Urinary bladder (tissue), 4 donors: ENCODE data around the gene BRSK2. TPM values are rescaled to one million over a fixed set of nuclear protein-coding genes. Genes with fewer than 3 reads are reported as not detected.
A peak's percentile ranks its signal among the peaks of the same experiment; 100 is the strongest.

Experiments
- DNase-seq: peaks from one replicate; pipeline ENCODE4 v3.0.0-alpha.2; 2015; ENCODE audit errors: extremely low spot score
- H3K27ac ChIP-seq: one replicate; pipeline ENCODE4 v1.5.1; 2013; ENCODE audit warnings: low read depth, mild to moderate bottlenecking, moderate library complexity
- H3K36me3 ChIP-seq: one replicate; pipeline ENCODE4 v1.6.1; 2013; ENCODE audit warnings: mild to moderate bottlenecking, moderate library complexity; ENCODE audit not compliant: insufficient read depth
- H3K4me1 ChIP-seq: one replicate; pipeline ENCODE4 v1.6.1; 2013; ENCODE audit warnings: mild to moderate bottlenecking, moderate library complexity; ENCODE audit not compliant: insufficient read depth
- H3K4me3 ChIP-seq: one replicate; pipeline ENCODE4 v1.5.1; 2013; ENCODE audit warnings: low read depth, low read length
- WGBS: extraction: QIAGEN DNeasy Blood & Tissue Kit; methylation state at CpG from one replicate; pipeline ENCODE4 v1.1.7; 2013; 5-methylcytosine and 5-hydroxymethylcytosine counted together
- polyA plus RNA-seq: library from polyadenylated mRNA; stranded (reverse); fragments of 200-250 nt; gene quantifications from one replicate; pipeline ENCODE4 v1.2.3, GENCODE V29; 2013
- total RNA-seq: library from RNA; depleted of rRNA; stranded (reverse); fragments of >200 nt; gene quantifications from one replicate; pipeline ENCODE4 v1.2.3, GENCODE V29; 2014
- donor health status: healthy with polysubstance abuse.
- donor health status: healthy.

The BRSK2 gene
- total and polyA plus RNA-seq, 2 donors = 2.6 to 3.0 TPM

DNA sequence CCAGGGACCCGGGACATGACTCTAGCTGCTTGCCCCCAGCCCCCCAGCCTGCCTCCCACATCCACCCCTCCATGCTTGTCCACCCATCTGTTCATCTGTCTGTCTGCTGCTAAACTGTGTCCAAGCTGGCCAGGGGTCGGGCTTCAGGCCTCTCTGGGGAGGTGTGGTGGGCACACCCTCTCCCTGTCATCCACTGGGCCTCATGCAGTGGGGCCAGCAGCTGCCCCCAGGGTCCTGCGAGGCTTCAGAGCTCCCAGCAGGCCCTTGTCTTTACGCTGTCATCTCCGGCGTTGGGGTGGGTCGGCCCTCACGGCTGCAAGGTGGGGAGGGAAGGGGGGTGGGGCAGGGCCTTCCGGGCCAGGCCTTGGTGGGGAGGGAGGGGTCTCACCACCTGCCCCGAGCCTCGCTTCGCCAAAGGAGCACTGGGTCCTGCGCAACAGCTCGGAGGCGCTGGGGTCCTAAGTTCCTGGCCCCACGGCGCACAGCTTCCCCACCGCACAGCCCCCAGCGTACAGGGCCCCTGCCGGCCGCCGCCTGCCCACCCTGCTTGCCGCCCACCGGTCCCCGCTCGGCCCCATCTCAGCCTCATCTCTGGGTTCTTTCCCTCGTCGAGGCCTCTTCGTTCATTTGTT lies 70.1 kb downstream of the BRSK2 start:
- H3K36me3 ChIP-seq = no peaks in the 10 kb centered on the region
- WGBS = 49% methylated on average over 29 of the region's 29 CpGs
- no peaks in the 10 kb centered on the region for H3K4me1 ChIP-seq
- peak overlapping the region; percentile 29 for H3K4me3 ChIP-seq
- DNase-seq = no peak
- H3K27ac ChIP-seq = peak overlapping the region; percentile 95

DNA sequence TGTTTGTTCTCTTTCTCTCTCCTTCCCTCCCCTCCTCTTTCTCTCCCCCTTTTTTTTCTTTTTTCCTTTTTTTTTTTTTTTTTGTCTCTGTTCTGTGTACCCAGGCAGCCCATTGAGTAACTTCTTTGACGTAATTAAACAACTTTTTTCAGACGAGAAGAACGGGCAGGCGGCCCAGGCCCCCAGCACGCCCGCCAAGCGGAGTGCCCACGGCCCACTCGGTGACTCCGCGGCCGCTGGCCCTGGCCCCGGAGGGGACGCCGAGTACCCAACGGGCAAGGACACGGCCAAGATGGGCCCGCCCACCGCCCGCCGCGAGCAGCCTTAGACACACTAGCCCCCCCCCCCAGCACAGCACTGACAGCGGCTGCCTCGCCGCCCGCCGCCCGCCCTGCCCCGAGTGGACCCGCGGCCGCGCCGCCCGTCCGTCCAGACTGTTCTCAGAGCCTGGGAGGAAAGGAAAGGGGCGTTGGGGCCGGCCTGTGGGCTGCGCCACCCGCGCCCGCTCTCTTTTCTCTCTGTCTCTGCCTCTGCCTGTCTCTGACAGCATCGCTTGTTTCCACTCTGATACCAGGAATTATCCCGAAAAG lies 70.8 kb downstream of the BRSK2 start:
- no peak for DNase-seq
- H3K4me3 ChIP-seq = peak overlapping the region; percentile 29
- no peaks in the 10 kb centered on the region for H3K36me3 ChIP-seq
- H3K4me1 ChIP-seq = no peaks in the 10 kb centered on the region
- 58% methylated on average over 44 of the region's 44 CpGs for WGBS
- H3K27ac ChIP-seq = peak overlapping the region; percentile 86

DNA sequence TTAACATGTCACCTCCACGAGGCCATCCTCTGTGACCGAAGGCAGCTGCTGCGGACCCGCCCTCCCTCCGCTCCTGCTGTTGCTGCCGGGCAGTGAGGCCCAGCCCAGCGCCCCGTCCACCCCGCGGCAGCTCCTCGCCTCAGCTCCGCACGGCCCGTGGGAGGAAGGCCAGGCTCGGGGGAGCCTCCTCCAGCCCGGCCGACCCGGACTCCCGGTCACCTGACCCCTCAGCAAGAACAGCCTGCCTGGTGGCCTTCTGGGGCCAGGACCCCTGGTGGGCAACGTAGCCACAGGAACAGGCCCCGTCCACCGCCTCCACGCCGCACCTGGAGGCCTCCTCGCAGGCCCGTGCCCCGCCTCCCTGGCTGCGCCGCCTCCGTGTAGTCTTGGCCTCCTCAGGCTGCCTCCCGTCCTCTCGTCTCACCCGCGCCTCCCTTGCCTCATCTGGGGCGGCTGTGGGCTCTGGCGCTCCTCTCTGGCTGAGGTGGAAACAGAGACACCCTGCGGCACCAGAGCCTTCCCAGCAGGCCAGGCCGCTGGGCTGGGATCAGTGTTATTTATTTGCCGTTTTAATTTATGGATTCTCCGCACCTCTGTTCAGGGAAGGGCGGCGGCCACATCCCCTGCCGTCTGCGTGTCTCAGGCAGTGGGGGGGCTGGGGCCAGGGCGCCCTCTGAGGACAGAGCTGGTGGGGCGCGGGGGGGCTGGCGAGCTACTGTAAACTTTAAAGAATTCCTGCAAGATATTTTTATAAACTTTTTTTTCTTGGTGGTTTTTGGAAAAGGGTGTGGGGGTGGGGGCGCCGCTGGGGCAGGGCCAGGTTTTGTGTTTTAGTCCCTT lies 71.5 kb downstream of the BRSK2 start:
- Histone ChIP-seq H3K4me1 (no peaks in the 10 kb centered on the region), H3K36me3 (no peaks in the 10 kb centered on the region), H3K4me3 (peak overlapping the region; percentile 12), H3K27ac (peak overlapping the region; percentile 86)
- WGBS = 57% methylated on average over 50 of the region's 50 CpGs
- no peak for DNase-seq

DNA sequence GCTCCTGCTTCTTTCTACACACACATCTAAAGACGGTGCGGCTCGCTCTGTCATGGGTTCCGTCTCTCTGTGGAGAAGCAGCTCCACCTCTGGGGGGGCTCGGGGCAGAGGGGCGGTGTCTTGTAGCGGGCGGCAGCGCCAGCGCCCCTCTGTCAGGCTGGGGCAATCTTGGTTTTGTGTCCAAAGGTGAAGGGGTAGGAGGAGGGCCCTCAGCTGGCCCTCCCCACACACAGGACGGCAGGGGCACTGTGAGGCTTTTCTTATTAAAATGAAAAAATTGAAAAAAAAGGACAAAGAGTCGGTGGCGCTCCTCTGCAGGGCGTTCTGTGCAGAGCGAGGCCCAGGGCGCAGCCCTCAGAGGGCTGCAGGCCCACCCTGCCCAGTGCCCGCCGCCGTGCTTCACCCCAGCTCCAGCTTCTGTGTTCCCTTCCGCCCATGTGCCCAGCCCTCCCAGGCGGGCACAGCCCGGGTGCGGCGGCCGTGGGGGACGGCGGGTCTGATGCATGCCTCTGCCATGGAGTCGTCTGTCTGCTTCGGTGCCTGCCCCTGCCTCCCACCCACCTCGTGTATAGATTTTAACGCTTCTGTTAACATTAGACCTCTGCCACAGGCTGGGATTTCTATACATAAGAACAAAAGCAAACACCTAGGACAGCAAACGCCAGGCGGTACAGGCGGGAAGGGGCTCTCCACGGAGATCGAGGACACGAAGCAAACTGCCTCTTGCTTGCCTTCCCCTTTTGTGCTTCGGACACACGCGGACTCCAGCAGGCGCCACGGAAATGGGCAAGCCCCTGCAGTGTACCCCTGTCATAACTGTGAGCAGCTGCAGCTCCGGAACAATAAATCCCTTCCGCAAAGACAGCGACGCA lies 72.3 kb downstream of the BRSK2 start:
- 86% methylated on average over 46 of the region's 46 CpGs for WGBS
- Histone ChIP-seq H3K4me3 (no peak overlapping the region), H3K36me3 (no peaks in the 10 kb centered on the region), H3K27ac (no peak overlapping the region), H3K4me1 (no peaks in the 10 kb centered on the region)
- DNase-seq = no peak

DNA sequence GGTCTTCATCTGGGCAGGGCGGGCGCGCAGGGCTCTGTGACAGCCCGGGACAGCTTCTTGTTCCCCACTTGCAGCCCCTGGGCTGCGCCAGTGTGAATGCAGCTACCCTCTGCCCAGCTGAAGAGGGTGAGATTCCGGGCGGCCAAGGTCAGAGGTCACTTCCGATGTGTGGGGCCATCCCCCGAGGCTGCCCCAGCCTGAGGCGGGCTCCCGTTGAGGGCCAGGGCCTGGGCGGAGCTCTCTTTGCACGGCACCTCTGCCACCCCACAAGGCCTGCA lies 72.9 kb downstream of the BRSK2 start:
- 90% methylated on average over 13 of the region's 13 CpGs for WGBS
- no peak overlapping the region for H3K4me3 ChIP-seq
- H3K4me1 ChIP-seq = no peaks in the 10 kb centered on the region
- no peak overlapping the region for H3K27ac ChIP-seq
- DNase-seq = no peak
- no peaks in the 10 kb centered on the region for H3K36me3 ChIP-seq

DNA sequence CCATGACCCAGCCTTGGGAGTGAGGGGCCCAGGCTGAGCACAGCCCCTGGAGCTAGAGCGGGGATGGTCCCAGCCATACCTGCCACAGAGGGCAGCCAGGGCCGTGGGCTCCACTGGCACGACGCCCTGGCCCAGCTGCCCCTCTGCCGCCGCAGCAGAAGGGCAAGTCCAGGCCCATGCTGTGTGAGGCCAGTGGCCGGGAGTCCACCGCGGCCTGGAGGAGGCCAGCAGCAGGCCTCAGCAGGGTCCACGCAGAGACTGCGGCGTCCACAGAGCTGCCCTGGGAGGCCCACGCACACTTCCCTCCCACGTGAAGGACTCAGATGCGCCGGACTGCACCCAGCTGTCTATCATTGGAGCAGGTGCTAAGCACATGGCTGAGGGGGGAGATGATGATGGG lies 73.3 kb downstream of the BRSK2 start:
- Histone ChIP-seq H3K36me3 (no peaks in the 10 kb centered on the region), H3K27ac (no peak overlapping the region), H3K4me3 (no peak overlapping the region), H3K4me1 (no peaks in the 10 kb centered on the region)
- no peak for DNase-seq
- WGBS = 96% methylated on average over 16 of the region's 16 CpGs

DNA sequence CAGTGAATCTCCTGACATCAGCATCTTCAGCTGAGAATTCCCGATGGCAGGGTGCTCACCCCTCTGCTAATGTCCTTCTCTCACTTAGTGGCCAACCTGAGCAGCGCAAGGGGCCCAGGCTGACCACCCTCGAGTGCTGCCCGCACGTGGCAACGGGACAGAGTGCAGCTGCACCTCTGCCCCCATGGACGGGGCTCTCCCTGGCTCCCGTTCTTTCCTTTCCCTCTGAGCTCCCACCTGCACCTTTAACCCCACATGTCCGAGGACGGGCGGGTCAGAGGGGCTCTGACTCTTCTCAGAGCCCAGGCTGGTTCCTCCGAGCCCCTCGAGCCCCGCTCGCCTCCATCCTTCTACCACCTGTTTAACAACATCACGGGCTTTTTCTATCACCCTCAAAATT lies 77.0 kb downstream of the BRSK2 start:
- DNase-seq = no peak
- H3K4me3 ChIP-seq = no peak overlapping the region
- H3K27ac ChIP-seq = no peak overlapping the region
- no peaks in the 10 kb centered on the region for H3K4me1 ChIP-seq
- H3K36me3 ChIP-seq = peaks cover 2% of the 10 kb centered on the region
- 87% methylated on average over 16 of the region's 16 CpGs for WGBS

DNA sequence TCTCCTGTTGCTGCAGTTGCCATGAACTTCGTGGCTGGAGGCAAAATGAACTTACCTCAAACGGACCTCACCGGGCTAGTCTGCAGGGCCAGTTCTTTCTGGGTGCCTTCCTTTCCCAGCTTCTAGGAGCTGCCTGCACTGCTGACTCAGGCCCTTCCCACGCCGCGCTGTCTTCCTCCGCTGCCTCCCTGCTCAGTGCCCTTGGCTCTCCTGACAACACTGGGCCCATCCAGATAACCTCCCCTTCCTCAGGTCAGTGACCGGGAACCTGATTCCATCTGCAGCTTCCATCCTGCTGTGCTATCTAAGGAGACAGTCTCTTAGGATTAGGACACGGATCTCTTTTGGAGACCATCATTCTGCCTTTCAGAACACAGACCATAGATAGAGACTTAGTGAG lies 77.5 kb downstream of the BRSK2 start:
- H3K4me3 ChIP-seq = no peak overlapping the region
- H3K4me1 ChIP-seq = no peaks in the 10 kb centered on the region
- DNase-seq = no peak
- no peak overlapping the region for H3K27ac ChIP-seq
- WGBS = 84% methylated on average over 9 of the region's 9 CpGs
- peaks cover 2% of the 10 kb centered on the region for H3K36me3 ChIP-seq

DNA sequence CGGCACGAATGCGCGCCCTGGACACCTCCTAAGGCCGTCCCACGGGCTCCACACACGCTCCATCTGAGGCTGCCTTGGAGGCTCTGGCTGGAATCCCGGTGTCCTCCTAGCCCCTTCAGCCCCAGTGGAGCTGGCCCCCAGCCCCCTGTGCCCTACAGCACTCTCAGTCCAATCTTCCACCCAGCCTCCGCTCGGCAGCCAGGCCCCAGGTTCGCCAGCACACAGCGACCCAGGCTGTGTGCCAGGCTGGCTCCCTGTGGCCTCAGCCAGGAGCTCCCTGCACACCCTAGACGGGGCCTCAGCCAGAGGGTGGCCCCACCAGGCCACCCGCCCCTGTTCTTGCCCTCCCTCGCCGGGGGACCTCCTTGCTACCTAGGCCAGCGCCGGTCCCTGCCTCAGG lies 78.3 kb downstream of the BRSK2 start:
- Histone ChIP-seq H3K4me3 (no peak overlapping the region), H3K36me3 (peaks cover 2% of the 10 kb centered on the region), H3K4me1 (no peaks in the 10 kb centered on the region), H3K27ac (no peak overlapping the region)
- no peak for DNase-seq
- WGBS = 90% methylated on average over 18 of the region's 18 CpGs

DNA sequence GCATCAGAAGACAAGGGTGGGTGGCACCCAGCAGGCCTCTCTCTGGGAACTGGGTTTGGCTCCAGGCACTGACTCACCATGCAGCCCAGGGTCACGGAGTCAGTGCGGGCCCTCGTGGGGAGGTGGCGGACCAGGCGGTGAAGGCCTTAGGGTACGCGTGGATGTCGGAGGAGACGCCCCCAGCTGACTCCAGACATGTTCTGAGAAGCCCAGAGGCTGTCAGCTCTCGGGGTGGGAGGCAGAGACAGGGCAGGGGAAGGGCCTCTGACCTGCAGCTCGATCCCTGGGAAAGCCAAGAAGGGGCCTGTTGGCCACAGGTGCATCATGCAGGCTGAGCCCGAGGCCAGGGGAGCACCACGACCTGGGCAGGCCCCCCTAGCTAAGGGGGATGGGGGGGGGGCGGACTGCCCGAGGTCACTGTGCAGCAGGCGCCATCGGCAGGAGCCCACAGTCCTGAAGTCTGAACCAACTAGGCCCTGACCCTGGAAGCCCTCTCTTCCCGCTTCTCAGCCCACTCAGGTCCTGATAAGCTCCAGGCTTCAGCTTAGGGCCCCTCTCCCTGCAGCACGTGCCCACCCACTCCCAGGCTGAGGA lies 78.8 kb downstream of the BRSK2 start:
- no peak for DNase-seq
- no peak overlapping the region for H3K4me3 ChIP-seq
- H3K27ac ChIP-seq = no peak overlapping the region
- peaks cover 2% of the 10 kb centered on the region for H3K36me3 ChIP-seq
- 84% methylated on average over 19 of the region's 19 CpGs for WGBS
- H3K4me1 ChIP-seq = no peaks in the 10 kb centered on the region

DNA sequence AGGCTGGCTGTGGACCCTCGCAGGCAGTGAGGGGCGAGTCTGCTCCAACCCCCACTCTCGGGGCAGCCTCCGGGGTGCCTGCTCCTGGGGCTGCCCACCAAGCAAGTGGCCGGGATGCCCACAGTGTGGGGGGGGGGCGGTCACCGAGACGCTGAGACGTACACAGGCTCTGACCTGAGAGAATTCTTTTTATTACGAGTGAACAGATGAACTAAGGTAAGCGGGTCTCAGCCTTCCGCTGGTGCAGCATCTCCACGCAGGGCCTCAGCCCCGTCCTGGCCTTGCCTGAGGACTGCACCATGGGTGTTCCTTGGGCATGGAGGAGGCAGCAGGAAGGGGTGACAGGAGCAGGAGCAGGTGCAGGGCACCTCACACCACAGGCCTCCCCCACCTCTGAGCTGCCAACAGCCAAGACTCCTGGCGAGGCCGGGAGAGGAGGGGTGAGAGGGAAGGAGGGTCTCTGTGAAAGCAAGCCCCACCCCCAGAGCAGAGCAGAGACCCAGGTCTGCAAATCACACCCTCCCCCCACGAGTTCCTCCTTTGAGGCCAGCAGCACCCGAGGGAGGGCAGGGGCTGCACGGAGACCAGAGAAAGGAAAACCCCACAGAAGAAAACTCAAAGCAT lies 79.7 kb downstream of the BRSK2 start:
- Histone ChIP-seq H3K27ac (no peak overlapping the region), H3K36me3 (peaks cover 5% of the 10 kb centered on the region), H3K4me3 (no peak overlapping the region), H3K4me1 (no peaks in the 10 kb centered on the region)
- no peak for DNase-seq
- WGBS = 78% methylated on average over 19 of the region's 19 CpGs

DNA sequence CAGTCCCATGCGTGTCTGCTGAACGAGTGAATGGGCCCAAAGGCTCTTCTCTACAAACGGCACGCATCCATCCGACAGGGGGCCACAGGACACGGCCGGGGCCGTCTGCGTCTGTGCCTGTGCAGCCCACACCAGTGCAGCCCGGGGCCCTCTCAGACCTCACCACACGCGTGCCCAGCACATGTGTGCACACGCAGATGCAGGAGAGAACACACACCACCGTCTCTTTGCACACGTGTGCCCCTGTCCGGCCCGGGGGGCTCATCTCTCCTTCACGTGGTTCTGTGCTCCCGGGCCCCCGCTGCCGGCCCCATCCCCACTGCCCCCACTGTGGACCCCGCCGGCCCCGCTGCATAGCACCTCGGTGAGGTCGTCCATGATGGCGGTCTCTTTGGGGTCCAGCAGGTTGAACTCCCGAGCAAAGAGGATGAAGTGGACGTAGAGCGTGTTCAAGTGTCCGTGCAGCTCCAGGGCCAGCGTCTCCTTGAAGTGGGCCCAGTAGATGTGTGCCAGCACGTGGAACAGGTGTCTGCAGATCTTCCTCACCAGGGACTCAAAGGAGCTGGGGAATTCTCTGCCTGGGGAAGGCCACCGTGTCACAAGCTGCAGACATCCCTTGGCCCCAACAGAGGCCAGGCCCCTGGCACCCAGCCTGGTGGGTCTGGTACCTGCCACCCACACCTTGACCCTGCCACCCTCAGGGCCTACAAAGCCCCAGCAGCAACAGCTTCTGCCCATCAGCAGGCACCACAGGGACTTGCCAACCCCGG lies 80.4 kb downstream of the BRSK2 start:
- Histone ChIP-seq H3K4me3 (no peak overlapping the region), H3K36me3 (peaks cover 5% of the 10 kb centered on the region), H3K27ac (no peak overlapping the region), H3K4me1 (no peaks in the 10 kb centered on the region)
- DNase-seq = no peak
- WGBS = 89% methylated on average over 35 of the region's 35 CpGs
